Stomach (tissue), 4 donors: ENCODE measurements around the gene POU2AF1.

Experiments used
- CTCF ChIP-seq, 7 experiments: fragments of 450-650 bp in 4 of 7; fragments of 200-600 bp in 3 of 7; sonication (generic) in 3 of 7; IDR thresholded peaks; one replicate each; pipeline ENCODE4 v1.5.1; 2016 to 2019; ENCODE audit warnings: antibody characterized with exemption in 7 of 7, control low read depth in 2 of 7, mild to moderate bottlenecking in 1 of 7
- POLR2AphosphoS5 ChIP-seq, 3 donors: sonication (generic); formaldehyde crosslinking; IDR thresholded peaks; one replicate each; pipeline ENCODE4 v1.6.1; 2016; ENCODE audit warnings: antibody characterized with exemption in 3 of 3

- TF ChIP-seq CTCF (IDR thresholded peaks at IDR 0.05) (no peak), POLR2AphosphoS5 (IDR thresholded peaks at IDR 0.05) (peak in 1 of 3 donors; percentile 13)
These were observed 20.8 kb downstream of the POU2AF1 start for GRCh38 chr11:111358038-111359001.
